A549 (cell line): ENCODE measurements around the gene SACM1L. TPM values are rescaled to one million over a fixed set of nuclear protein-coding genes. Genes with fewer than 3 reads are reported as not detected.
A peak's percentile ranks its signal among the peaks of the same experiment; 100 is the strongest.

ENCODE experiments used
- ATAC-seq, 2 experiments: fragments of 200-7000 bp in 1 of 2; fragments of >200 bp in 1 of 2; cut with Nextera tagmentation in 1 of 2; cut with Tn5 transposase in 1 of 2; 3 replicates each; pipeline versions ENCODE4 v1.8.0 to v1.9.1; 2018 to 2020; ENCODE audit warnings: mild to moderate bottlenecking in 1 of 2, moderate library complexity in 1 of 2
- CTCF ChIA-PET: fragments of 300-600 bp; sonication (Branson Sonifier 250); formaldehyde crosslinking; extraction: SDS; loops from one replicate; lab custom pipeline; 2021; ENCODE audit warnings: antibody characterized with exemption, inconsistent platforms; lab: Yijun Ruan, JAX
- POLR2A ChIA-PET: fragments of 350-600 bp; formaldehyde crosslinking; extraction: SDS; loops from one replicate; lab custom pipeline; 2021; ENCODE audit warnings: antibody characterized with exemption, inconsistent platforms; lab: Yijun Ruan, JAX
- DNase-seq, 2 experiments: peaks; one replicate each; pipeline versions ENCODE4 v3.0.0 to v3.0.0-alpha.2; 2011 to 2016; ENCODE audit warnings: low read depth in 1 of 2, low spot score in 1 of 2
- FAIRE-seq: peaks from 2 replicates; lab custom pipeline; 2011; peaks lifted over from hg19 to GRCh38; lab: Jason Lieb, UNC
- H3K27ac ChIP-seq, 2 experiments: fragments of >200 bp; sonication (Bioruptor Twin); formaldehyde crosslinking; 3 replicates each; pipeline ENCODE4 v1.5.1; 2016 to 2017
- H3K4me1 ChIP-seq: fragments of >200 bp; sonication (Bioruptor Twin); formaldehyde crosslinking; 3 replicates; pipeline ENCODE4 v1.6.1; 2016
- H3K4me2 ChIP-seq: fragments of >200 bp; sonication (Bioruptor Twin); formaldehyde crosslinking; 3 replicates; pipeline ENCODE4 v1.6.1; 2016
- H3K4me3 ChIP-seq: fragments of >200 bp; sonication (Bioruptor Twin); formaldehyde crosslinking; 3 replicates; pipeline ENCODE4 v1.5.1; 2016
- H3K9me3 ChIP-seq: fragments of >200 bp; sonication (Bioruptor Twin); formaldehyde crosslinking; 3 replicates; pipeline ENCODE4 v1.6.1; 2016
- ATOH8 ChIP-seq: fragments of 250-450 bp; sonication (Bioruptor Pico); IDR thresholded peaks from 2 replicates; pipeline ENCODE4 v1.5.0; 2020; ENCODE audit warnings: low read depth, mild to moderate bottlenecking, moderate library complexity
- BCL3 ChIP-seq: fragments of >200 bp; sonication (Bioruptor Twin); formaldehyde crosslinking; IDR thresholded peaks from 3 replicates; pipeline ENCODE4 v1.6.1; 2016
- CBX2 ChIP-seq: fragments of 200-600 bp; sonication (generic); IDR thresholded peaks from 2 replicates; pipeline ENCODE4 v1.6.1; 2016; ENCODE audit warnings: low read depth, mild to moderate bottlenecking, borderline replicate concordance
- CBX8 ChIP-seq: fragments of 200-600 bp; sonication (generic); IDR thresholded peaks from 2 replicates; pipeline ENCODE4 v1.6.1; 2016
- ELK1 ChIP-seq: fragments of 150-350 bp; IDR thresholded peaks from 2 replicates; pipeline ENCODE4 v1.6.1; 2014; ENCODE audit warnings: low read depth, mild to moderate bottlenecking, low read length
- FOSB ChIP-seq: fragments of 250-450 bp; sonication (Bioruptor Pico); IDR thresholded peaks from 2 replicates; pipeline ENCODE4 v1.5.0; 2020; ENCODE audit warnings: mild to moderate bottlenecking, moderate library complexity
- FOXS1 ChIP-seq: fragments of 250-450 bp; sonication (Bioruptor Pico); IDR thresholded peaks from 2 replicates; pipeline ENCODE4 v1.5.0; 2020; ENCODE audit warnings: mild to moderate bottlenecking, moderate library complexity
- HDAC2 ChIP-seq: fragments of 200-600 bp; sonication (generic); IDR thresholded peaks from 2 replicates; pipeline ENCODE4 v1.6.1; 2016
- HES2 ChIP-seq: fragments of >200 bp; sonication (Bioruptor Twin); formaldehyde crosslinking; IDR thresholded peaks from 2 replicates; pipeline ENCODE4 v1.6.1; 2016
- HOXB13 ChIP-seq: fragments of 250-450 bp; sonication (Bioruptor Pico); IDR thresholded peaks from 2 replicates; pipeline ENCODE4 v1.5.0; 2020; ENCODE audit warnings: low read depth, mild to moderate bottlenecking, moderate library complexity
- JUN ChIP-seq, 2 experiments: fragments of >200 bp; sonication (Bioruptor Twin); formaldehyde crosslinking; IDR thresholded peaks; 2 replicates in 1 of 2; 3 replicates in 1 of 2; pipeline ENCODE4 v1.6.1; 2016 to 2017
- KDM1A ChIP-seq: fragments of 200-600 bp; sonication (generic); IDR thresholded peaks from 2 replicates; pipeline ENCODE4 v1.6.1; 2016; ENCODE audit warnings: low read depth, mild to moderate bottlenecking
- KDM5A ChIP-seq: fragments of 200-600 bp; sonication (generic); IDR thresholded peaks from 2 replicates; pipeline ENCODE4 v1.6.1; 2016; ENCODE audit warnings: antibody characterized with exemption, mild to moderate bottlenecking
- MAX ChIP-seq: IDR thresholded peaks from 2 replicates; pipeline ENCODE4 v1.6.1; 2012
- MAZ ChIP-seq: fragments of 150-350 bp; IDR thresholded peaks from 2 replicates; pipeline ENCODE4 v1.6.1; 2014; ENCODE audit warnings: antibody characterized with exemption, low read depth, low read length, borderline replicate concordance
- NPAS2 ChIP-seq: fragments of 250-450 bp; sonication (Bioruptor Pico); IDR thresholded peaks from 2 replicates; pipeline ENCODE4 v1.8.0; 2022; ENCODE audit warnings: mild to moderate bottlenecking, moderate library complexity, borderline replicate concordance
- NR3C1 ChIP-seq: fragments of >200 bp; sonication (Bioruptor Twin); formaldehyde crosslinking; IDR thresholded peaks from 3 replicates; pipeline ENCODE4 v1.6.1; 2017
- PHF8 ChIP-seq: fragments of 200-600 bp; sonication (generic); IDR thresholded peaks from 2 replicates; pipeline ENCODE4 v1.6.1; 2016; ENCODE audit warnings: low read depth, mild to moderate bottlenecking, antibody characterized with exemption, moderate library complexity, borderline replicate concordance
- RARB ChIP-seq: fragments of 250-450 bp; sonication (Bioruptor Pico); IDR thresholded peaks from 2 replicates; pipeline ENCODE4 v1.8.0; 2021; ENCODE audit warnings: mild to moderate bottlenecking, moderate library complexity
- REST ChIP-seq: fragments of 200-600 bp; sonication (generic); IDR thresholded peaks from 2 replicates; pipeline ENCODE4 v1.6.1; 2016; ENCODE audit warnings: antibody characterized with exemption, mild to moderate bottlenecking, moderate library complexity
- SREBF2 ChIP-seq: fragments of 450-650 bp; IDR thresholded peaks from 2 replicates; pipeline ENCODE4 v1.6.1; 2014; ENCODE audit warnings: mild to moderate bottlenecking, moderate library complexity
- ZC3H11A ChIP-seq: fragments of 450-650 bp; IDR thresholded peaks from 2 replicates; pipeline ENCODE4 v1.6.1; 2014; ENCODE audit warnings: antibody characterized with exemption, mild to moderate bottlenecking
- ZNF302 ChIP-seq: fragments of 250-450 bp; sonication (Bioruptor Pico); IDR thresholded peaks from 2 replicates; pipeline ENCODE4 v1.9.0; 2021; ENCODE audit warnings: inconsistent platforms, mild to moderate bottlenecking, moderate library complexity
- WGBS: methylation state at CpG from one replicate; pipeline ENCODE4 v1.1.6; 2017; ENCODE audit errors: missing lambda C conversion rate; 5-methylcytosine and 5-hydroxymethylcytosine counted together
- polyA plus RNA-seq, 4 experiments: library from polyadenylated mRNA; depleted of rRNA in 3 of 4; stranded (reverse); fragments of >200 nt; fragmentation: RNase III in 1 of 4; extraction: RNeasy Plus Mini Kit Qiagen cat#74134 plus additional on column Dnase treatment in 1 of 4; gene quantifications; 2 replicates in 3 of 4; 3 replicates in 1 of 4; pipeline ENCODE4 v1.2.3, GENCODE V29; 2011 to 2017

Gene SACM1L
- polyA plus RNA-seq, 2 of the 4 experiments (the other 2 are of a cell fraction), result 21.1 to 27.8 TPM

- ATAC-seq (no peak), DNase-seq (no peak), FAIRE-seq (no peak)
- CTCF ChIA-PET, result interaction anchor here (0.6 to 1.5 kb wide), 3 partner anchors 32 to 282 kb away, joined by 3 to 4 read pairs (median 3); no protein-coding TSS in a partner anchor
- 48% methylated on average over 6 of the region's 7 CpGs for WGBS
- POLR2A ChIA-PET, result no interaction called here
- Histone ChIP-seq H3K4me2 (no peak overlapping the region), H3K4me3 (no peak overlapping the region), H3K27ac (no peak overlapping the region), H3K9me3 (0 out of 3 replicates have a peak, but pooled peaks cover 2% of the 10 kb centered on the region), H3K4me1 (peaks cover 9% of the 10 kb centered on the region; the same call in 2 of the 3 replicates)
- no peak for TF ChIP-seq MAZ
- no peak for TF ChIP-seq RARB (CRISPR knock-in tag)
- no peak for TF ChIP-seq SREBF2
- TF ChIP-seq NR3C1, result no peak
- TF ChIP-seq JUN (IDR thresholded peaks at IDR 0.05), result no peak
- no peak for TF ChIP-seq ZNF302 (CRISPR knock-in tag)
- no peak for TF ChIP-seq ATOH8 (CRISPR knock-in tag)
- TF ChIP-seq PHF8, result no peak
- TF ChIP-seq KDM1A, result no peak
- TF ChIP-seq REST, result no peak
- TF ChIP-seq FOXS1 (CRISPR knock-in tag), result no peak
- TF ChIP-seq CBX8, result no peak
Observed at GRCh38 chr3:45792516-45793172, 103.4 kb downstream of the SACM1L start.

- no peak for FAIRE-seq
- 0 out of 3 replicates have a peak, but pooled peaks cover 2% of the 10 kb centered on the region for H3K9me3 ChIP-seq
- no peak overlapping the region for H3K4me3 ChIP-seq
- H3K27ac ChIP-seq, result no peak overlapping the region
- POLR2A ChIA-PET, result no interaction called here
- 63% methylated on average over 9 of the region's 9 CpGs for WGBS
- CTCF ChIA-PET, result interaction anchor here (0.6 to 1.5 kb wide), 2 partner anchors 33 to 283 kb away, joined by 3 to 4 read pairs; no protein-coding TSS in a partner anchor
- H3K4me1 ChIP-seq, result peaks cover 9% of the 10 kb centered on the region; the same call in 2 of the 3 replicates
- no peak overlapping the region for H3K4me2 ChIP-seq
- ATAC-seq, result peak in 1 of 2 experiments; percentile 26; a peak in 1 of 6 replicates
- peak in 1 of 2 experiments; percentile 5 for DNase-seq
- TF ChIP-seq NPAS2 (CRISPR knock-in tag) (no peak), CBX2 (no peak), HES2 (no peak), ELK1 (no peak), MAX (no peak), REST (no peak), HOXB13 (CRISPR knock-in tag) (no peak), JUN (IDR thresholded peaks at IDR 0.05) (no peak), HDAC2 (no peak), ZC3H11A (no peak), FOXS1 (CRISPR knock-in tag) (no peak), FOSB (CRISPR knock-in tag) (no peak), NR3C1 (no peak), BCL3 (no peak), ZNF302 (CRISPR knock-in tag) (no peak), KDM5A (no peak)
Observed at GRCh38 chr3:45793482-45794176, 104.4 kb downstream of the SACM1L start.
